Neural cell (in vitro differentiated cells): ENCODE measurements around the gene PHACTR2. TPM values are rescaled to one million over a fixed set of nuclear protein-coding genes. Genes with fewer than 3 reads are reported as not detected.
"Not testable (repeated sequence)": the region's sequence is repeated elsewhere in the genome, so short reads cannot be mapped to it uniquely, and the experiment has no call there.

Experiments used
- H2AFZ ChIP-seq: fragments of 200-600, 300-800 bp; sonication (generic), shearing (Covaris generic); 2 replicates; pipeline ENCODE4 v1.6.0; 2014; ENCODE audit warnings: low read depth, mild to moderate bottlenecking, antibody characterized with exemption, low read length, moderate library complexity
- H3F3A ChIP-seq: fragments of 200-600 bp; shearing (Covaris generic); 2 replicates; pipeline ENCODE4 v1.6.1; 2016; ENCODE audit warnings: mild to moderate bottlenecking, moderate library complexity, mixed read lengths, antibody characterized with exemption, low read length; ENCODE audit not compliant: insufficient read depth, poor library complexity, severe bottlenecking
- H3K27ac ChIP-seq: fragments of 200-600, 300-800 bp; sonication (generic), shearing (Covaris generic); 2 replicates; pipeline ENCODE4 v1.5.1; 2014; ENCODE audit warnings: mild to moderate bottlenecking, low read length, moderate library complexity
- H3K27me3 ChIP-seq: fragments of 300-800, 200-600 bp; sonication (generic), shearing (Covaris generic); 2 replicates; pipeline ENCODE4 v1.6.0; 2014; ENCODE audit warnings: mild to moderate bottlenecking, low read depth, low read length, moderate library complexity; ENCODE audit not compliant: insufficient read depth
- H3K36me3 ChIP-seq: fragments of 300-800, 200-600 bp; sonication (generic), shearing (Covaris generic); 2 replicates; pipeline ENCODE4 v1.5.1; 2014; ENCODE audit warnings: mild to moderate bottlenecking, antibody characterized with exemption, low read length, moderate library complexity; ENCODE audit not compliant: insufficient read depth
- H3K4me2 ChIP-seq: fragments of 300-800, 200-600 bp; sonication (generic), shearing (Covaris generic); 2 replicates; pipeline ENCODE4 v1.6.0; 2014; ENCODE audit warnings: mild to moderate bottlenecking, low read length
- H3K4me3 ChIP-seq: fragments of 300-800, 200-600 bp; sonication (generic), shearing (Covaris generic); 2 replicates; pipeline ENCODE4 v1.5.1; 2014; ENCODE audit warnings: mild to moderate bottlenecking, low read length, moderate library complexity
- H3K79me2 ChIP-seq: fragments of 200-600 bp; shearing (Covaris generic); replicated peaks from 2 replicates; pipeline ENCODE4 v1.6.0; 2014; ENCODE audit warnings: mild to moderate bottlenecking, low read length, moderate library complexity; ENCODE audit not compliant: insufficient read depth
- H3K9ac ChIP-seq: fragments of 300-800, 200-600 bp; sonication (generic), shearing (Covaris generic); 2 replicates; pipeline ENCODE4 v1.6.1; 2016; ENCODE audit warnings: mild to moderate bottlenecking, low read length, mixed read lengths
- H3K9me2 ChIP-seq: fragments of 200-600 bp; shearing (Covaris generic); 2 replicates; pipeline ENCODE4 v1.6.1; 2016; ENCODE audit warnings: mild to moderate bottlenecking, low read length, mixed read lengths; ENCODE audit not compliant: insufficient read depth
- H3K9me3 ChIP-seq: fragments of 200-600, 300-800 bp; sonication (generic), shearing (Covaris generic); 2 replicates; pipeline ENCODE4 v1.6.1; 2016; ENCODE audit warnings: mild to moderate bottlenecking, mixed run types, low read length, moderate library complexity, mixed read lengths
- H4K20me1 ChIP-seq: fragments of 200-600 bp; shearing (Covaris generic); 2 replicates; pipeline ENCODE4 v1.6.1; 2016; ENCODE audit warnings: mild to moderate bottlenecking, mixed run types; ENCODE audit not compliant: insufficient read depth
- CTCF ChIP-seq: fragments of 450-650 bp; IDR thresholded peaks from 2 replicates; pipeline ENCODE4 v1.5.1; 2014; ENCODE audit warnings: antibody characterized with exemption, mild to moderate bottlenecking, moderate library complexity; ENCODE audit not compliant: poor library complexity, severe bottlenecking
- EP300 ChIP-seq: fragments of 450-650 bp; conservative IDR thresholded peaks from 2 replicates; pipeline ENCODE4 v1.6.1; 2014; ENCODE audit warnings: antibody characterized with exemption, mild to moderate bottlenecking, moderate library complexity; ENCODE audit not compliant: poor library complexity, severe bottlenecking
- EZH2 ChIP-seq: fragments of 200-600, 300-800 bp; shearing (Covaris generic), sonication (generic); IDR thresholded peaks from 2 replicates; pipeline ENCODE4 v1.6.1; 2014; ENCODE audit warnings: antibody characterized with exemption, low read length, borderline replicate concordance, mild to moderate bottlenecking; ENCODE audit not compliant: insufficient read depth, poor library complexity, severe bottlenecking
- MXI1 ChIP-seq: fragments of 450-650 bp; conservative IDR thresholded peaks from 2 replicates; pipeline ENCODE4 v1.6.1; 2014; ENCODE audit warnings: antibody characterized with exemption, mild to moderate bottlenecking; ENCODE audit not compliant: poor library complexity, severe bottlenecking
- POLR2AphosphoS5 ChIP-seq: IDR thresholded peaks from 2 replicates; pipeline ENCODE4 v1.6.1; 2012
- RAD21 ChIP-seq: fragments of 450-650 bp; conservative IDR thresholded peaks from 2 replicates; pipeline ENCODE4 v1.6.1; 2014; ENCODE audit warnings: antibody characterized with exemption, mild to moderate bottlenecking, moderate library complexity
- REST ChIP-seq: IDR thresholded peaks from 2 replicates; pipeline ENCODE4 v1.6.1; 2012; ENCODE audit warnings: borderline replicate concordance
- SMC3 ChIP-seq: fragments of 450-650 bp; conservative IDR thresholded peaks from 2 replicates; pipeline ENCODE4 v1.6.1; 2014; ENCODE audit warnings: antibody characterized with exemption, mild to moderate bottlenecking, moderate library complexity; ENCODE audit not compliant: poor library complexity
- TAF1 ChIP-seq: IDR thresholded peaks from 2 replicates; pipeline ENCODE4 v1.6.1; 2012; ENCODE audit warnings: low read depth
- polyA plus RNA-seq: library from polyadenylated mRNA; depleted of rRNA; stranded (reverse); fragments of >200 nt; gene quantifications from 2 replicates; pipeline ENCODE4 v1.2.3, GENCODE V29; 2014

Gene PHACTR2
- polyA plus RNA-seq, 1 donor from 2014 or later = 2.8 TPM

GRCh38 chr6:143793280-143793619 is 115.5 kb downstream of the PHACTR2 start:
- no peak for TF ChIP-seq MXI1
- no peak for TF ChIP-seq POLR2AphosphoS5
- no peak for TF ChIP-seq RAD21
- TF ChIP-seq REST = no peak
- TF ChIP-seq SMC3 = no peak
- no peak for TF ChIP-seq EZH2
- no peak for TF ChIP-seq TAF1
- no peak for TF ChIP-seq EP300
- no peak for TF ChIP-seq CTCF
- no peak overlapping the region for H3K27ac ChIP-seq
- H3K79me2 ChIP-seq = no peaks in the 10 kb centered on the region
- no peaks in the 10 kb centered on the region for H3K36me3 ChIP-seq
- H3K4me2 ChIP-seq = no peak overlapping the region
- H2AFZ ChIP-seq = no peak overlapping the region
- no peaks in the 10 kb centered on the region for H3F3A ChIP-seq
- no peaks in the 10 kb centered on the region for H3K9me3 ChIP-seq
- H4K20me1 ChIP-seq = no peaks in the 10 kb centered on the region
- no peak overlapping the region for H3K9ac ChIP-seq
- H3K4me3 ChIP-seq = no peak overlapping the region
- H3K27me3 ChIP-seq = no peaks in the 10 kb centered on the region
- no peaks in the 10 kb centered on the region for H3K9me2 ChIP-seq

GRCh38 chr6:143796551-143796950 is 118.8 kb downstream of the PHACTR2 start:
- not testable (repeated sequence) for H2AFZ ChIP-seq, H3K4me2 ChIP-seq, H3K79me2 ChIP-seq, H3K36me3 ChIP-seq, H3K9me3 ChIP-seq, H3K9ac ChIP-seq, H3K9me2 ChIP-seq, H3K27ac ChIP-seq, H3F3A ChIP-seq, H3K27me3 ChIP-seq, H4K20me1 ChIP-seq, H3K4me3 ChIP-seq

- not testable (repeated sequence) for H3K9me2 ChIP-seq, H2AFZ ChIP-seq, H3K4me3 ChIP-seq, H3K4me2 ChIP-seq, H3K9me3 ChIP-seq, H3K36me3 ChIP-seq, H3F3A ChIP-seq, H4K20me1 ChIP-seq, H3K27me3 ChIP-seq, H3K79me2 ChIP-seq, H3K27ac ChIP-seq, H3K9ac ChIP-seq
Observed at GRCh38 chr6:143798487-143798886, 120.7 kb downstream of the PHACTR2 start.
